Measurements from ENCODE around the gene TSPOAP1. TPM values are rescaled to one million over a fixed set of nuclear protein-coding genes. Genes with fewer than 3 reads are reported as not detected.

The TSPOAP1 gene
- total and polyA plus RNA-seq, 2 of the 4 experiments (the other 2 are of a cell fraction), result 0.90 to 1.6 TPM

DNA sequence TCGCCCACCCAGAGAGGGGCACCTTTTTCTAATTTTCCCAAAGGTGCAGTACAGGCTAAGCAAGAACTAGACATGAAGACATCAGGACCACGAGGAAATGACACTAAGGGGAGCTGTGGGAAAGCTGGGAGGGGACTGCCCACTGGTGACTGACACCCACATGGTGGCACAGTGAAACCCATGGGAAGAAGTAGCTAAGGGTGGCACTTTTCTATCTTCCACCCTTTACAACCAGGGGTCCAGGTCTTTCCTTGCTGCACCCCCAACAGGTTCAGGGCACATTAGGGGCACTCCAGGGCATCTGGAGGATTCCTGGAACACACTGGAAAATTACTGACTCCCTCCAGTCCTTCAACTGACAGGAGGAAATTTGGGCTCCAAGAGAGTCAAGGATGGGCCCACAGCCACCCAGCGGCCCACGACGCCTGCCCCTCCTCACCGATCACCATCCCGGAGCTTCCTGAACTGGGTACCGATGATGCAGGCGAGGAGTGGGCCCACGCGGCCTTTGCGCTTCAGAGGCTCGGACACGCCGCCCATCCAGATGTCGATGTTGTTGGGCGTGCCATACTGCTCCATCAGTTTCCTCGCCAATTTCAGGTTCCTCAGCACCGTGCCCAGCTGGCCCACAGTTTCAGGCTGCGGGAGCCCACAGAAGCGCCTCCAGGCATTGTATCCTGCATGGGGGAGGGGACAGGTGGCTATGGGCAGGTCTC, 57.2 kb downstream of the TSPOAP1 start (continued):
- TF ChIP-seq MAZ (IDR thresholded peaks at IDR 0.05; ENCODE audit: borderline replicate concordance, low read depth, low read length) (no peak), POLR2A (IDR thresholded peaks at IDR 0.05; ENCODE audit: low read depth, low read length) (no peak), BHLHE40 (IDR thresholded peaks at IDR 0.05; ENCODE audit: low read depth, low read length) (no peak), RFX5 (IDR thresholded peaks at IDR 0.05; ENCODE audit: low read depth, low read length) (no peak), CEBPB (IDR thresholded peaks at IDR 0.05; ENCODE audit: low read depth, low read length) (no peak)
- TF ChIP-seq, protein P1, sequence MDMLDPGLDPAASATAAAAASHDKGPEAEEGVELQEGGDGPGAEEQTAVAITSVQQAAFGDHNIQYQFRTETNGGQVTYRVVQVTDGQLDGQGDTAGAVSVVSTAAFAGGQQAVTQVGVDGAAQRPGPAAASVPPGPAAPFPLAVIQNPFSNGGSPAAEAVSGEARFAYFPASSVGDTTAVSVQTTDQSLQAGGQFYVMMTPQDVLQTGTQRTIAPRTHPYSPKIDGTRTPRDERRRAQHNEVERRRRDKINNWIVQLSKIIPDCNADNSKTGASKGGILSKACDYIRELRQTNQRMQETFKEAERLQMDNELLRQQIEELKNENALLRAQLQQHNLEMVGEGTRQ (IDR thresholded peaks at IDR 0.05; ENCODE audit: low read depth, low read length), result no peak

Data from IMR-90 (cell line).